CD4-positive, alpha-beta T cell treated with Interleukin-6 at 100 ng/mL for 8 hours (primary cell): ENCODE measurements around the gene ERVK3-1.
"Not testable (repeated sequence)": the region's sequence is repeated elsewhere in the genome, so short reads cannot be mapped to it uniquely, and the experiment has no call there.

ENCODE experiments used
- DNase-seq: peaks from one replicate; pipeline ENCODE4 v3.0.0-alpha.2; 2020; ENCODE audit warnings: mixed read lengths, low spot score

ERVK3-1 gene

GRCh38 chr19:58305065-58305931, at the start of gene ERVK3-1:
Gene ERVK3-1, plus strand, starts transcription at chr19:58305377. Its CDS starts 6,792 bp downstream, at chr19:58312169.
- peak; percentile 95 for DNase-seq

- DNase-seq, result not testable (repeated sequence)
These were observed 46.9 kb upstream of the ERVK3-1 start for GRCh38 chr19:58258259-58258658.

- DNase-seq, result no peak
These were observed 43.6 kb upstream of the ERVK3-1 start for GRCh38 chr19:58261600-58261967.

- no peak for DNase-seq
These were observed 42.9 kb upstream of the ERVK3-1 start for GRCh38 chr19:58261968-58262921.

GRCh38 chr19:58262922-58263296, 42.3 kb upstream of the ERVK3-1 start:
- no peak for DNase-seq

GRCh38 chr19:58265100-58265499, 40.1 kb upstream of the ERVK3-1 start:
- no peak for DNase-seq

GRCh38 chr19:58268344-58268743, 36.8 kb upstream of the ERVK3-1 start:
- no peak for DNase-seq

GRCh38 chr19:58274771-58275201, 30.4 kb upstream of the ERVK3-1 start:
- no peak for DNase-seq

- DNase-seq, result no peak
These were observed 29.6 kb upstream of the ERVK3-1 start for GRCh38 chr19:58275564-58275963.

GRCh38 chr19:58277197-58277596, 28.0 kb upstream of the ERVK3-1 start:
- no peak for DNase-seq

- no peak for DNase-seq
These were observed 27.2 kb upstream of the ERVK3-1 start for GRCh38 chr19:58277748-58278540.

- DNase-seq, result peak; percentile 96
These were observed 26.6 kb upstream of the ERVK3-1 start, which contains the start of gene ZNF8 for GRCh38 chr19:58278541-58279041. Gene ZNF8, plus strand, starts transcription at chr19:58278955. Its CDS starts 127 bp downstream, at chr19:58279082.

GRCh38 chr19:58279042-58279924, 25.9 kb upstream of the ERVK3-1 start:
- DNase-seq, result peak; percentile 20

- no peak for DNase-seq
These were observed 25.3 kb upstream of the ERVK3-1 start for GRCh38 chr19:58279925-58280316.

GRCh38 chr19:58284199-58284598, 21.0 kb upstream of the ERVK3-1 start:
- DNase-seq, result no peak

GRCh38 chr19:58291943-58292342, 13.2 kb upstream of the ERVK3-1 start:
- DNase-seq, result no peak

GRCh38 chr19:58294743-58295374, 10.3 kb upstream of the ERVK3-1 start:
- DNase-seq, result no peak

- DNase-seq, result no peak
These were observed 9.1 kb upstream of the ERVK3-1 start for GRCh38 chr19:58296104-58296503.

GRCh38 chr19:58300620-58301019, 4.6 kb upstream of the ERVK3-1 start:
- DNase-seq, result no peak

GRCh38 chr19:58304255-58304654, 922 bp upstream of the ERVK3-1 start:
- no peak for DNase-seq
